Measurements from ENCODE around the gene ITPKB.

The ITPKB gene

GRCh38 chr1:226604560-226605317, 134.3 kb downstream of the ITPKB start:
- in situ Hi-C loops (cut with MboI; ENCODE audit: low sequenced_read_pairs, unreplicated experiment) = no loop called here
- TF ChIP-seq, protein P1, sequence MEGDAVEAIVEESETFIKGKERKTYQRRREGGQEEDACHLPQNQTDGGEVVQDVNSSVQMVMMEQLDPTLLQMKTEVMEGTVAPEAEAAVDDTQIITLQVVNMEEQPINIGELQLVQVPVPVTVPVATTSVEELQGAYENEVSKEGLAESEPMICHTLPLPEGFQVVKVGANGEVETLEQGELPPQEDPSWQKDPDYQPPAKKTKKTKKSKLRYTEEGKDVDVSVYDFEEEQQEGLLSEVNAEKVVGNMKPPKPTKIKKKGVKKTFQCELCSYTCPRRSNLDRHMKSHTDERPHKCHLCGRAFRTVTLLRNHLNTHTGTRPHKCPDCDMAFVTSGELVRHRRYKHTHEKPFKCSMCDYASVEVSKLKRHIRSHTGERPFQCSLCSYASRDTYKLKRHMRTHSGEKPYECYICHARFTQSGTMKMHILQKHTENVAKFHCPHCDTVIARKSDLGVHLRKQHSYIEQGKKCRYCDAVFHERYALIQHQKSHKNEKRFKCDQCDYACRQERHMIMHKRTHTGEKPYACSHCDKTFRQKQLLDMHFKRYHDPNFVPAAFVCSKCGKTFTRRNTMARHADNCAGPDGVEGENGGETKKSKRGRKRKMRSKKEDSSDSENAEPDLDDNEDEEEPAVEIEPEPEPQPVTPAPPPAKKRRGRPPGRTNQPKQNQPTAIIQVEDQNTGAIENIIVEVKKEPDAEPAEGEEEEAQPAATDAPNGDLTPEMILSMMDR (IDR thresholded peaks at IDR 0.05; ENCODE audit: borderline replicate concordance, control extremely low read depth, extremely low read depth, insufficient read depth, missing control alignments) = no peak

GRCh38 chr1:226603858-226604559, 135.1 kb downstream of the ITPKB start:
- TF ChIP-seq, protein P1 (IDR thresholded peaks at IDR 0.05; ENCODE audit: borderline replicate concordance, control extremely low read depth, extremely low read depth, insufficient read depth, missing control alignments) = no peak
- no peak for DNase-seq (ENCODE audit: low spot score)
- in situ Hi-C loops (cut with MboI; ENCODE audit: low sequenced_read_pairs, unreplicated experiment) = no loop called here

More at GRCh38 chr1:226604560-226605317, 134.3 kb downstream of the ITPKB start:
- no peak for DNase-seq (ENCODE audit: low spot score)

- TF ChIP-seq, protein P1 (IDR thresholded peaks at IDR 0.05; ENCODE audit: borderline replicate concordance, control extremely low read depth, extremely low read depth, insufficient read depth, missing control alignments) = no peak
Observed at GRCh38 chr1:226603022-226603857, 135.8 kb downstream of the ITPKB start.

GRCh38 chr1:226602186-226603021, 136.7 kb downstream of the ITPKB start:
- in situ Hi-C loops (cut with MboI; ENCODE audit: low sequenced_read_pairs, unreplicated experiment) = no loop called here
- no peak for DNase-seq (ENCODE audit: low spot score)
- TF ChIP-seq, protein P1 (IDR thresholded peaks at IDR 0.05; ENCODE audit: borderline replicate concordance, control extremely low read depth, extremely low read depth, insufficient read depth, missing control alignments) = no peak

More at GRCh38 chr1:226603022-226603857, 135.8 kb downstream of the ITPKB start:
- no peak for DNase-seq (ENCODE audit: low spot score)
- in situ Hi-C loops (cut with MboI; ENCODE audit: low sequenced_read_pairs, unreplicated experiment) = no loop called here

- DNase-seq (ENCODE audit: low spot score) = no peak
- in situ Hi-C loops (cut with MboI; ENCODE audit: low sequenced_read_pairs, unreplicated experiment) = no loop called here
- TF ChIP-seq, protein P1 (IDR thresholded peaks at IDR 0.05; ENCODE audit: borderline replicate concordance, control extremely low read depth, extremely low read depth, insufficient read depth, missing control alignments) = no peak
Observed at GRCh38 chr1:226601456-226601855, 137.6 kb downstream of the ITPKB start.
